Testis (tissue), 2 donors: ENCODE results near the gene HMGN4.

Experiments used
- POLR2A ChIP-seq: fragments of 450-650 bp; IDR thresholded peaks from one replicate; pipeline ENCODE4 v1.6.1; 2017; ENCODE audit warnings: antibody characterized with exemption, mild to moderate bottlenecking, moderate library complexity
- TF ChIP-seq, protein P1 (sequence below), 3 experiments: fragments of 450-650 bp in 2 of 3; fragments of 200-600 bp in 1 of 3; sonication (generic) in 1 of 3; IDR thresholded peaks; one replicate each; pipeline ENCODE4 v1.5.1; 2016 to 2019; ENCODE audit warnings: antibody characterized with exemption in 3 of 3, mild to moderate bottlenecking in 2 of 3, moderate library complexity in 1 of 3

DNA sequence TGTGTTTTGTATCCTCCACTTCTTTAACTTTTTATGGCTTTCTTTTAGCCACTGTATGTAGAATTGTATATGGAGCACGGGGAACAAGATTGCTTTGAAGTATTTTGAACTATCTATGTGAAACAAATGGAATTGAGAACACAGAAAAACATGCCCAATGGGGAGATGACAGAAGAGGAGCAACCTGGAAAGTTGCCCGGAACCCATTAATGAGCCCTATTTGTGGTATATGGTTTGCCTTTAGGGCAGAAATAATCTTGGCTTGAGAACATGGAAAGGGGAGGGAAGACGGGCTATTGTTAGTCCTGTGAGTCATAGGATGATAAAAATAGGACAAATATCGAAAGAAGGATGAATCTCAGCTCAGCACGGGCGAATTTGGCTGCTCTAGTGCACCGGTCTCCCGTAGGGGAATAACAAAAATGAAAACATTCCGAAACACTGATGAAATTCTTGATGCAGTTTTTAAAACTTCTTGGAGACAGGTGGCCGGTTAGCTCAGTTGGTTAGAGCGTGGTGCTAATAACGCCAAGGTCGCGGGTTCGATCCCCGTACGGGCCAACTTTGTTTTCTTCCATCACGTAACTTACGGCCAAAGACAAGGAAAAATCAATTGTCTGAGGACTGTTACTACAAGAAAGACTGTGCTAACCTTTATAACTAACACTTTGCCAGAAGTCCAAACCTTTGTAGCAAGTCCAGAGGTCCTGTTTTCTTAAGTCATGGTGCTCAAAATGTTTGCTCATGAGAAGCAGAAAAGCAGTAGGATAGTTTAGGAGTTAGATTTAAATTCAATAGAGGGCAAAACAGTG lies 15.7 kb downstream of the HMGN4 start:
- TF ChIP-seq POLR2A = no peak
- TF ChIP-seq, protein P1, sequence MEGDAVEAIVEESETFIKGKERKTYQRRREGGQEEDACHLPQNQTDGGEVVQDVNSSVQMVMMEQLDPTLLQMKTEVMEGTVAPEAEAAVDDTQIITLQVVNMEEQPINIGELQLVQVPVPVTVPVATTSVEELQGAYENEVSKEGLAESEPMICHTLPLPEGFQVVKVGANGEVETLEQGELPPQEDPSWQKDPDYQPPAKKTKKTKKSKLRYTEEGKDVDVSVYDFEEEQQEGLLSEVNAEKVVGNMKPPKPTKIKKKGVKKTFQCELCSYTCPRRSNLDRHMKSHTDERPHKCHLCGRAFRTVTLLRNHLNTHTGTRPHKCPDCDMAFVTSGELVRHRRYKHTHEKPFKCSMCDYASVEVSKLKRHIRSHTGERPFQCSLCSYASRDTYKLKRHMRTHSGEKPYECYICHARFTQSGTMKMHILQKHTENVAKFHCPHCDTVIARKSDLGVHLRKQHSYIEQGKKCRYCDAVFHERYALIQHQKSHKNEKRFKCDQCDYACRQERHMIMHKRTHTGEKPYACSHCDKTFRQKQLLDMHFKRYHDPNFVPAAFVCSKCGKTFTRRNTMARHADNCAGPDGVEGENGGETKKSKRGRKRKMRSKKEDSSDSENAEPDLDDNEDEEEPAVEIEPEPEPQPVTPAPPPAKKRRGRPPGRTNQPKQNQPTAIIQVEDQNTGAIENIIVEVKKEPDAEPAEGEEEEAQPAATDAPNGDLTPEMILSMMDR (IDR thresholded peaks at IDR 0.05) = no peak
